Hematopoietic multipotent progenitor cell treated with erythropoietin and hydrocortisone succinate and interleukin-3 and kit ligand, for 8 days (in vitro differentiated cells): ENCODE measurements around the gene TCEA2.

Experiments
- DNase-seq: peaks from one replicate; pipeline ENCODE4 v3.0.0-alpha.2; 2015

Gene TCEA2

DNA sequence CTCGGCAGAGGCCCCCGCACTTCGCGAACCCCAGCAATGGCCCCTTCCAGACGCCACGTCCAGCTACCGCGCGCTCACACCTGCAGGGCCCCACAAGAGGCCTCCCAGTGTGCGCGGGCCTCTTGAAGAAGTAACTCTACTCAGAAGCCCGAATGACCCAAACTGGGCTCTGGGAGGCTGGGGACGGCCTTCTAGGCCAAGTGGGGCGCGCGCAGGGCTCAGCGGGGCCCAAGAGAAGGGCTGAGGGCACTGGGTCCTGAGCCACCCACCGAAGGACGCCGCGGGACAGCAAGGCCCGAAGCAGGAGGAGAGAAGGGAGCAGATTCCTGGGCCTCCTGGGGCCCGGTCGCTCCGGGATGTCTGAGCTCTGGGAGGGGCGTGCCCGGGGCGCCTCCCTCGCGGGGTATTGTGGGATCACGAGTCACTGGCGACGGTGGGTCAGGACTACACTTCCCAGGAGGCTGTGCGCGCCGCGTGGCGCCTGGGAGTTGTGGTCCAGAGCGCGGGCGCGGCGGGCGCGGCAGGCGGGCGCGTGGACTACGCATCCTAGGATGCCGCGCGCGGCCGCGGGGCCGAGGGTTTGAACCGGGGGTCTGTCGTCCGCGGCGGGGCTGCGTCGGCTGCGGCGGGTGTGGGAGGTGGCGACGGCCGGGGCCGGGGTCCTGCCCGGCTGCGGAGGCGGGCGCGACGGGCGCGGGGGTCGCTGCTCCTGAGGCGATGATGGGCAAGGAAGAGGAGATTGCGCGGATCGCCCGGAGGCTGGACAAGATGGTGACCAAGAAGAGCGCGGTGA, at the start of gene TCEA2:
Gene TCEA2, plus strand, starts transcription at position 603 of the 793 bp plus-strand sequence. Its CDS starts 115 bp downstream, at position 718.
- peak; percentile 92 for DNase-seq

- no peak for DNase-seq
Measured at GRCh38 chr20:64015635-64016034, 47.4 kb upstream of the TCEA2 start.

- no peak for DNase-seq
Measured at GRCh38 chr20:64021124-64021975, 41.6 kb upstream of the TCEA2 start.

GRCh38 chr20:64022671-64023360, 40.2 kb upstream of the TCEA2 start:
- DNase-seq = no peak

GRCh38 chr20:64023361-64024140, 39.4 kb upstream of the TCEA2 start:
- no peak for DNase-seq

DNA sequence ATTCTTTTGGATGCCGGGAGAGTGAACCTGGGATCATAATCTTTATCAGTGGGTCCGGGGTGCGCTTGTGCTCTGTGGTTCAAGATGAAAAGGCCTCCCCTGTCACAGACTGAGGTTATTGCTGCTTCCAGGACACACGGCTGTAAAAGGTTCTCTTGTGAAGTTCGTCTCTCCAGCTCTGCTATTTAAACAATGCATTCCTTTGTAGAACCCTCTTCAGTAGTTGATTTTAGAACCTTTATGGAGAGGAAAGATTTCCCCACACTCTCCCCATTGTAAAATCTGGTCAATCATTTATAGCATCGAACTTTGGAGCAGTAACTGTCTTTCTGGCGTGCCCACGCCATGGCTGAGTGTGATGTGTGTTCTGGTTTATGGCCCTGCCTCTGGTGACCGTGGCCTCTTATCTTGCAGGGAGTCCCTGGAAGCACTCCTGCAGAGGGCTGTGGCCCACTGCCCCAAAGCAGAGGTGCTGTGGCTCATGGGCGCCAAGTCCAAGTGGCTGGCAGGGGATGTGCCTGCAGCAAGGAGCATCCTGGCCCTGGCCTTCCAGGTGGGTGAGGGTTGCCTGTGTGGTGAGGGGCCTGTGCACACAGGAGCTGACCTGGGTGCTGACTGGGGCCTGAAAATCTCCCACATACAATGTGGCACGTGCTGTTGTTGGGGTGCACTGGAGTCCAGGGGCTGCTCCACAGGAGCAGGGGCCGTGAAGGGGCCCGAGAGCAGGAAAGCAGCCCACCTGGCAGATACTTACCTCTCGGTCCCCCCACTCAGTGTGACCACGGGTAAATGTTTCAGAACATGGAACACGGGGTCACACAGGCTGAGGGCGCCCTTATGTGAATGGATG, 38.6 kb upstream of the TCEA2 start:
- no peak for DNase-seq

- DNase-seq = no peak
Measured at GRCh38 chr20:64025101-64025825, 37.7 kb upstream of the TCEA2 start.

GRCh38 chr20:64025826-64026412, 37.1 kb upstream of the TCEA2 start:
- DNase-seq = no peak

GRCh38 chr20:64027981-64028685, 34.9 kb upstream of the TCEA2 start:
- DNase-seq = no peak

GRCh38 chr20:64029293-64030117, 33.5 kb upstream of the TCEA2 start:
- no peak for DNase-seq

DNA sequence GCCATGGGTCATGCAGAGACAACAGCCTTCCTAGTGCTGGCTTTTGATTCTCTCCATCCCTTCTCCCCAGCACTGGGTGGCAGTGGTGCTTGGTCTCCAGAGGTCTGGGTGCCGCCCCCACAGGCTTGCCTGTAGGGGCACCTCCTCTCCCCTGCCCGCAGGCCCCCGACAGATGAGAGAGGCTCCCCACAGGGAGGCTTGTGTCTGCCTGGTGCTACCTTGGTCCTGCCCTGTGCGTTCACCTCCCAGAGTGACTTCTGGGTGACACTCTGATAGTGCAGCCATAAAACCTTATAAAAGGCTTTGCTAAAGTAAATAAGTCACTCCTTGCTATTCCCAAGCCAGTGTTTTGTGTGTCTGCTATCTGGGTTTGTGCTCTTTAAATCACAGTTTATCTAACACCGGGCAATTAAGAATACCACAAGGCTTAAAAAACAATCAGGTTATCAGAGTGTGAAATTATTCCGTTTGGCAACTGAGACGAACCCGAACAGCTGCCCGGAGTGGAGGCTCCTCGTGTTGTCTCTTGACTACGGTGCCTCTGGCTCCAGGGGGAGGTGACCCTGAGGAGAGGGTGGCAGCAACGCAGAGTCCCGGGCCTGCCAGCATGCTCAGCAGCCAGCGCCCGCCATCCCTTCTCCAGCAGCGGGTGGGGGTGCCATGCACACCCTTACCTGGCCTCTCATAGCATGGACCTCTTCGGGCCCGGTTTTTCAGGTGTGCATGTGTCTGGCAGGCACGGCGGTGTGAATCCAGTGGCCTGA, 32.4 kb upstream of the TCEA2 start:
- DNase-seq = no peak

DNA sequence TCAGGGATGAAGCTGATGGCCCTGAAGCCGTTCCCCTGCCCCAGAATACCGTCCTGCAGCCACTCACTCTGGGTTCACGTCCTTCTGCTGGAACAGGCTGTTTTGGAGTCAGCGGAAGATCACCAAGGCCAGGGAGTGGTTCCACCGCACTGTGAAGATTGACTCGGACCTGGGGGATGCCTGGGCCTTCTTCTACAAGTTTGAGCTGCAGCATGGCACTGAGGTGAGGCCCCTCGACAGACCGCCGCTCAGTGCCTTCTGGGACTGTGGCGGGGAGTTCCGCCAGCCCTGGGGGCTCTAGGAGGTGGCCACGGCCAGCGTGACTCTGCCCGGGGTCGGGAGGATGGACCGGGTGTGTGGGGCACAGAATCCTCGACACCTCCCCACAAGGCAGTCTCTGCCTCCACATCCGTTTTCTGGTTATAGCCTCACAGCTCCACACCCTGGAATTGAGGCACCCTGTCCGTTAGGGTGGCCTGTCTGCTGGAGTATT, 31.1 kb upstream of the TCEA2 start:
- no peak for DNase-seq

GRCh38 chr20:64032706-64033624, 30.0 kb upstream of the TCEA2 start:
- no peak for DNase-seq

- no peak for DNase-seq
Measured at GRCh38 chr20:64033981-64034493, 29.0 kb upstream of the TCEA2 start.

DNA sequence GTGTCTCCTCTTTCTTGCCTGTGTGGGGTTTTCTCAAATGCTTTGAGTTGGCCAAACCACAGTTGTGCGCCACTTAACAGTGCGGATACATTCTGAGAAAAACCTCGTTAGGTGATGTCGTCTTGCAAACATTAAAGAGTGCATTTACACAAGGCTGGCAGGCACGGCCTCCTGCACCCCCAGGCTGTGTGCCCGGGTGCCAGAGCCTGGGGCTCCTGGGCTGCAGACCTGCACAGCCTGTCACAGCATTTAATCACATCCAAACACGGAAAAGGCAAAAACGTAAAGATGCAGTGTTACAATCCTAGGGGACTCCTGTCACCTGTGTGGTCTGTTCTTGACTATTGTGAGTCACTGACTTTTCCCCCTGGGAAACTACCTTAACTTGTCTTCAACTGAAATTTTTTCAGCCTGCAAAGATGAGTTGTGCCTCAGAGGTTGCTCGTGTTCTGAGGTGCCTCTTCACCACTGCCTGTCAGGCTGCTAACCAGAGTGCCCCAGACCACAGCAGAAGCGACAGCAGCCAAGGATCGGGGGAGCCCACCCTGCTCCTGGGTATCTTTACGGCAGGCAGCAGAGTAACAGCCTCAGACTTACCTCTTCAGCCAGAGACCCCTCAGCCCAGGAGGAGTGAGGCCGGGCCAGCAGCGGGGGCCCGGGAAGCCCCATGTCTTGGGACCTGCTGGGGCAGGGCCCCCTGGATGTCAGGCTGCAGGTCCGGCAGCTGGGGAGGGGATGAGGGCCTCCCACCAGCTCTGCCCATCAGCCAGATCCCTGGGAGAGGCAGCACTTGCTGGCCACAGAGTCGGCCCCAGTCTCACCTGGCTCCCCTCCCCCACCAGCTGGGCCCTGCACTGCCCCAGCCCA, 27.7 kb upstream of the TCEA2 start:
- no peak for DNase-seq
